GM15510 (cell line): ENCODE results near the gene ZNF132.
A peak's percentile ranks its signal among the peaks of the same experiment; 100 is the strongest.

Source experiments
- POLR2A ChIP-seq: IDR thresholded peaks from 3 replicates; pipeline ENCODE4 v1.6.1; 2011; ENCODE audit warnings: borderline replicate concordance; ENCODE audit not compliant: insufficient read length; ENCODE audit errors: extremely low read depth

Gene ZNF132

GRCh38 chr19:58396691-58397532 is 43.0 kb downstream of the ZNF132 start:
- no peak for TF ChIP-seq POLR2A

- TF ChIP-seq POLR2A: peak; percentile 13
Measured at GRCh38 chr19:58395979-58396627, 43.9 kb downstream of the ZNF132 start.

GRCh38 chr19:58395220-58395978 is 44.6 kb downstream of the ZNF132 start, which contains the start of gene RNF225:
Gene RNF225, plus strand, starts transcription at chr19:58395656. Its CDS starts 434 bp downstream, at chr19:58396090.
- no peak for TF ChIP-seq POLR2A

- TF ChIP-seq POLR2A: no peak
Measured at GRCh38 chr19:58394821-58395219, 45.1 kb downstream of the ZNF132 start.

GRCh38 chr19:58393725-58394033 is 46.3 kb downstream of the ZNF132 start:
- no peak for TF ChIP-seq POLR2A

- no peak for TF ChIP-seq POLR2A
Measured at GRCh38 chr19:58392945-58393724, 46.8 kb downstream of the ZNF132 start.

GRCh38 chr19:58388175-58388526 is 51.8 kb downstream of the ZNF132 start:
- TF ChIP-seq POLR2A: no peak

- no peak for TF ChIP-seq POLR2A
Measured at GRCh38 chr19:58387338-58388174, 52.4 kb downstream of the ZNF132 start.

GRCh38 chr19:58386576-58387337 is 53.2 kb downstream of the ZNF132 start, which contains the start of gene RPS5:
Gene RPS5, plus strand, starts transcription at chr19:58387269. Its CDS starts 869 bp downstream, at chr19:58388138.
- peak; percentile 97 for TF ChIP-seq POLR2A

GRCh38 chr19:58385891-58386575 is 53.9 kb downstream of the ZNF132 start:
- TF ChIP-seq POLR2A: peak; percentile 27

- TF ChIP-seq POLR2A: no peak
Measured at GRCh38 chr19:58385313-58385890, 54.6 kb downstream of the ZNF132 start.

- TF ChIP-seq POLR2A: no peak
Measured at GRCh38 chr19:58382997-58383603, 56.9 kb downstream of the ZNF132 start.
